ENCODE data around the gene C13orf46.
A peak's percentile ranks its signal among the peaks of the same experiment; 100 is the strongest.
"Not testable (repeated sequence)": the region's sequence is repeated elsewhere in the genome, so short reads cannot be mapped to it uniquely, and the experiment has no call there.

Gene C13orf46

GRCh38 chr13:113973218-113974164 is at the start of gene C13orf46:
Gene C13orf46 (minus strand): TSS chr13:113974076. CDS start chr13:113973997, 79 bp downstream.
- no peak for DNase-seq (ENCODE audit: low read depth in 2 of 2)

GRCh38 chr13:114022876-114023275 is 49.0 kb upstream of the C13orf46 start:
- no peak for DNase-seq (ENCODE audit: low read depth in 2 of 2)

- DNase-seq (ENCODE audit: low read depth in 2 of 2), result no peak
These were observed 48.4 kb upstream of the C13orf46 start for GRCh38 chr13:114022309-114022669.

- no peak for DNase-seq (ENCODE audit: low read depth in 2 of 2)
These were observed 47.8 kb upstream of the C13orf46 start for GRCh38 chr13:114021464-114022308.

- DNase-seq (ENCODE audit: low read depth in 2 of 2), result no peak
These were observed 47.0 kb upstream of the C13orf46 start for GRCh38 chr13:114020750-114021463.

- not testable (repeated sequence) for DNase-seq (ENCODE audit: low read depth in 2 of 2)
These were observed 46.3 kb upstream of the C13orf46 start for GRCh38 chr13:114020134-114020533.

- peak; percentile 16 to 41 for DNase-seq (ENCODE audit: low read depth in 2 of 2)
These were observed 45.5 kb upstream of the C13orf46 start for GRCh38 chr13:114019367-114019766.

- DNase-seq (ENCODE audit: low read depth in 2 of 2), result no peak
These were observed 44.7 kb upstream of the C13orf46 start for GRCh38 chr13:114018461-114019055.

- no peak for DNase-seq (ENCODE audit: low read depth in 2 of 2)
These were observed 44.1 kb upstream of the C13orf46 start for GRCh38 chr13:114017966-114018365.

GRCh38 chr13:114017028-114017630 is 43.3 kb upstream of the C13orf46 start:
- no peak for DNase-seq (ENCODE audit: low read depth in 2 of 2)

GRCh38 chr13:114016321-114017027 is 42.6 kb upstream of the C13orf46 start:
- DNase-seq (ENCODE audit: low read depth in 2 of 2), result no peak

GRCh38 chr13:114015969-114016295 is 42.1 kb upstream of the C13orf46 start:
- no peak for DNase-seq (ENCODE audit: low read depth in 2 of 2)

- DNase-seq (ENCODE audit: low read depth in 2 of 2), result no peak
These were observed 41.5 kb upstream of the C13orf46 start for GRCh38 chr13:114015111-114015968.

- DNase-seq (ENCODE audit: low read depth in 2 of 2), result no peak
These were observed 40.2 kb upstream of the C13orf46 start for GRCh38 chr13:114013952-114014629.

- no peak for DNase-seq (ENCODE audit: low read depth in 2 of 2)
These were observed 39.5 kb upstream of the C13orf46 start for GRCh38 chr13:114013336-114013735.

- DNase-seq (ENCODE audit: low read depth in 2 of 2), result no peak
These were observed 39.0 kb upstream of the C13orf46 start for GRCh38 chr13:114012921-114013320.

GRCh38 chr13:114012141-114012540 is 38.3 kb upstream of the C13orf46 start:
- DNase-seq (ENCODE audit: low read depth in 2 of 2), result no peak

GRCh38 chr13:114011226-114011625 is 37.4 kb upstream of the C13orf46 start:
- no peak for DNase-seq (ENCODE audit: low read depth in 2 of 2)
